HEK293 (cell line): Measurements from ENCODE around the gene SHISA9.

ENCODE experiments used
- CTCF ChIA-PET: fragments of 350-600 bp; formaldehyde crosslinking; extraction: SDS; loops from one replicate; lab custom pipeline; 2021; ENCODE audit warnings: antibody characterized with exemption; lab: Yijun Ruan, JAX
- POLR2A ChIA-PET: fragments of 300-600 bp; formaldehyde crosslinking; extraction: SDS; loops from one replicate; lab custom pipeline; 2020; ENCODE audit warnings: antibody characterized with exemption, inconsistent platforms; lab: Yijun Ruan, JAX
- H3K27ac ChIP-seq: fragments of 200-500 bp; sonication (Bioruptor generic); 2 replicates; pipeline ENCODE4 v1.5.1; 2014; ENCODE audit warnings: low read depth, low read length, control low read depth, inconsistent platforms; ENCODE audit errors: extremely low read depth
- H3K36me3 ChIP-seq, 2 experiments: fragments of 200-500 bp in 1 of 2; sonication (Bioruptor generic) in 1 of 2; 1 replicate in 1 of 2; 2 replicates in 1 of 2; pipeline ENCODE4 v1.5.1; 2014 to 2017; ENCODE audit warnings: inconsistent platforms in 2 of 2, low read length in 2 of 2; ENCODE audit not compliant: control insufficient read depth in 2 of 2, insufficient read depth in 1 of 2
- H3K4me1 ChIP-seq: fragments of 200-500 bp; sonication (Bioruptor generic); 2 replicates; pipeline ENCODE4 v1.5.1; 2014; ENCODE audit warnings: mild to moderate bottlenecking, low read length, inconsistent platforms; ENCODE audit not compliant: control insufficient read depth, insufficient read depth
- H3K4me3 ChIP-seq: 2 replicates; pipeline ENCODE4 v1.5.1; 2011; ENCODE audit warnings: low read depth, mild to moderate bottlenecking, control low read depth, low read length, moderate library complexity
- H3K9me3 ChIP-seq: fragments of 200-500 bp; sonication (Bioruptor generic); 2 replicates; pipeline ENCODE4 v1.5.1; 2014; ENCODE audit warnings: low read depth, low read length, inconsistent platforms; ENCODE audit not compliant: control insufficient read depth, insufficient read depth
- GLIS1 ChIP-seq: fragments of 450-650 bp; formaldehyde crosslinking; IDR thresholded peaks from 2 replicates; pipeline ENCODE4 v1.5.1; 2016; ENCODE audit warnings: missing biosample characterization, missing genetic modification characterization
- MYNN ChIP-seq: fragments of 450-650 bp; formaldehyde crosslinking; IDR thresholded peaks from 2 replicates; pipeline ENCODE4 v1.5.1; 2016; ENCODE audit warnings: missing biosample characterization, missing genetic modification characterization, borderline replicate concordance
- PRDM2 ChIP-seq: fragments of 450-650 bp; formaldehyde crosslinking; IDR thresholded peaks from 2 replicates; pipeline ENCODE4 v1.5.1; 2016; ENCODE audit warnings: missing biosample characterization, missing genetic modification characterization, borderline replicate concordance
- SALL2 ChIP-seq: fragments of 450-650 bp; formaldehyde crosslinking; IDR thresholded peaks from 2 replicates; pipeline ENCODE4 v1.5.0; 2017; ENCODE audit warnings: missing biosample characterization, mild to moderate bottlenecking, missing genetic modification characterization, borderline replicate concordance
- YY1 ChIP-seq: fragments of 450-650 bp; formaldehyde crosslinking; IDR thresholded peaks from 2 replicates; pipeline ENCODE4 v1.5.1; 2018; ENCODE audit warnings: missing biosample characterization, missing genetic modification characterization
- YY2 ChIP-seq: fragments of 450-650 bp; formaldehyde crosslinking; IDR thresholded peaks from 2 replicates; pipeline ENCODE4 v1.5.1; 2016; ENCODE audit warnings: missing biosample characterization, missing genetic modification characterization
- ZBTB20 ChIP-seq: fragments of 450-650 bp; formaldehyde crosslinking; IDR thresholded peaks from 2 replicates; pipeline ENCODE4 v1.5.1; 2016; ENCODE audit warnings: missing biosample characterization, missing genetic modification characterization
- ZBTB44 ChIP-seq: fragments of 450-650 bp; IDR thresholded peaks from 2 replicates; pipeline ENCODE4 v1.5.1; 2018; ENCODE audit warnings: missing biosample characterization, mild to moderate bottlenecking, missing genetic modification characterization
- ZBTB7A ChIP-seq: fragments of 450-650 bp; formaldehyde crosslinking; IDR thresholded peaks from 2 replicates; pipeline ENCODE4 v1.5.1; 2016; ENCODE audit warnings: low read depth, missing biosample characterization, missing genetic modification characterization
- ZNF133 ChIP-seq: fragments of 450-650 bp; formaldehyde crosslinking; IDR thresholded peaks from 2 replicates; pipeline ENCODE4 v1.5.1; 2016; ENCODE audit warnings: missing biosample characterization, missing genetic modification characterization
- ZNF138 ChIP-seq: fragments of 450-650 bp; formaldehyde crosslinking; IDR thresholded peaks from 2 replicates; pipeline ENCODE4 v1.5.1; 2016; ENCODE audit warnings: missing biosample characterization, missing genetic modification characterization, borderline replicate concordance
- ZNF140 ChIP-seq: fragments of 450-650 bp; formaldehyde crosslinking; IDR thresholded peaks from 2 replicates; pipeline ENCODE4 v1.5.1; 2016; ENCODE audit warnings: missing biosample characterization, missing genetic modification characterization
- ZNF146 ChIP-seq: fragments of 450-650 bp; formaldehyde crosslinking; IDR thresholded peaks from 2 replicates; pipeline ENCODE4 v1.5.1; 2016; ENCODE audit warnings: missing biosample characterization, missing genetic modification characterization
- ZNF16 ChIP-seq: fragments of 450-650 bp; formaldehyde crosslinking; IDR thresholded peaks from 2 replicates; pipeline ENCODE4 v1.5.1; 2016; ENCODE audit warnings: low read depth, missing biosample characterization, missing genetic modification characterization
- ZNF19 ChIP-seq: fragments of 450-650 bp; formaldehyde crosslinking; IDR thresholded peaks from 2 replicates; pipeline ENCODE4; 2016; ENCODE audit warnings: missing biosample characterization, missing genetic modification characterization, low read depth
- ZNF202 ChIP-seq: fragments of 450-650 bp; formaldehyde crosslinking; IDR thresholded peaks from 2 replicates; pipeline ENCODE4 v1.5.1; 2016; ENCODE audit warnings: missing biosample characterization, missing genetic modification characterization, borderline replicate concordance
- ZNF214 ChIP-seq: fragments of 450-650 bp; formaldehyde crosslinking; IDR thresholded peaks from 2 replicates; pipeline ENCODE4 v1.5.1; 2017; ENCODE audit warnings: missing biosample characterization, mild to moderate bottlenecking, missing genetic modification characterization, borderline replicate concordance
- ZNF23 ChIP-seq: fragments of 450-650 bp; formaldehyde crosslinking; IDR thresholded peaks from 2 replicates; pipeline ENCODE4 v1.5.1; 2016; ENCODE audit warnings: missing biosample characterization, missing genetic modification characterization, borderline replicate concordance
- ZNF24 ChIP-seq: fragments of 450-650 bp; formaldehyde crosslinking; IDR thresholded peaks from 2 replicates; pipeline ENCODE4 v1.5.1; 2016; ENCODE audit warnings: missing biosample characterization, missing genetic modification characterization
- ZNF248 ChIP-seq: fragments of 450-650 bp; formaldehyde crosslinking; IDR thresholded peaks from 2 replicates; pipeline ENCODE4 v1.5.1; 2017; ENCODE audit warnings: missing biosample characterization, missing genetic modification characterization
- ZNF266 ChIP-seq: fragments of 450-650 bp; formaldehyde crosslinking; IDR thresholded peaks from 2 replicates; pipeline ENCODE4 v1.5.1; 2016; ENCODE audit warnings: missing biosample characterization, missing genetic modification characterization, low read depth
- ZNF324 ChIP-seq: fragments of 450-650 bp; formaldehyde crosslinking; IDR thresholded peaks from 2 replicates; pipeline ENCODE4 v1.5.1; 2016; ENCODE audit warnings: missing biosample characterization, missing genetic modification characterization
- ZNF350 ChIP-seq: fragments of 450-650 bp; formaldehyde crosslinking; IDR thresholded peaks from 2 replicates; pipeline ENCODE4 v1.5.0; 2017; ENCODE audit warnings: missing biosample characterization, mild to moderate bottlenecking, missing genetic modification characterization
- ZNF548 ChIP-seq: fragments of 450-650 bp; formaldehyde crosslinking; IDR thresholded peaks from 2 replicates; pipeline ENCODE4 v1.5.1; 2016; ENCODE audit warnings: missing biosample characterization, missing genetic modification characterization
- ZNF654 ChIP-seq: fragments of 450-650 bp; formaldehyde crosslinking; IDR thresholded peaks from 2 replicates; pipeline ENCODE4 v1.5.1; 2016; ENCODE audit warnings: low read depth, missing biosample characterization, missing genetic modification characterization
- ZNF660 ChIP-seq: fragments of 450-650 bp; IDR thresholded peaks from 2 replicates; pipeline ENCODE4 v1.5.1; 2018; ENCODE audit warnings: missing biosample characterization, mild to moderate bottlenecking, missing genetic modification characterization
- ZNF76 ChIP-seq: fragments of 450-650 bp; formaldehyde crosslinking; IDR thresholded peaks from 2 replicates; pipeline ENCODE4; 2016; ENCODE audit warnings: low read depth, missing biosample characterization, missing genetic modification characterization, borderline replicate concordance
- ZSCAN23 ChIP-seq: fragments of 450-650 bp; formaldehyde crosslinking; IDR thresholded peaks from 2 replicates; pipeline ENCODE4 v1.5.1; 2016; ENCODE audit warnings: missing biosample characterization, missing genetic modification characterization
- TF ChIP-seq, protein P1 (sequence below): fragments of 450-650 bp; formaldehyde crosslinking; IDR thresholded peaks from 2 replicates; pipeline ENCODE4 v1.5.1; 2016; ENCODE audit warnings: missing biosample characterization, missing genetic modification characterization
- TF ChIP-seq, protein P2 (sequence below): fragments of 450-650 bp; formaldehyde crosslinking; IDR thresholded peaks from 2 replicates; pipeline ENCODE4 v1.5.1; 2016; ENCODE audit warnings: missing biosample characterization, missing genetic modification characterization

Gene SHISA9

DNA sequence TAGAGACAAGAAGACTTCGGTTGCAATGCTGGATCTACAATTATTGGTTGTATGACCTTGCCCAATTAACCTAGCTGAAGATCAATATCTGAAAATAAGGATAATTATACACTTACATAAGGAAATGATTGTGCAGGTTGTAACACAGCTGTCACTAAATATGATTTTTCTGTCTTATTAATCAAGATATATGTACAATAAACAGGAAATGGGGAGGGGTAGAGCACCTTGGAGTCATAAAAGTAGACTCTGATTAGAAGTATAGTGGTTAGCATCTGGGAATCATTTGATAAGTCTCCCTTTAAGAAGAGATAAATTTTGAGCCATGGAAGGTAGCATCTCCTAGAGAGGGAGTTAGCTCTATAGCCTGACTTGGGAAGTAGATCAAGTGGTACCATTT, 369.2 kb downstream of the SHISA9 start:
- Histone ChIP-seq H3K9me3 (no peaks in the 10 kb centered on the region), H3K4me1 (no peaks in the 10 kb centered on the region), H3K4me3 (no peak overlapping the region), H3K36me3 (no peaks in the 10 kb centered on the region), H3K27ac (no peak overlapping the region)
- ChIA-PET POLR2A (no interaction called here), CTCF (interaction anchor here (0.6 kb wide), 1 partner anchor 603 kb away, joined by 3 read pairs; no protein-coding TSS in a partner anchor)
- TF ChIP-seq ZSCAN23 (tag by site-specific recombination): no peak
- TF ChIP-seq GLIS1 (tag by site-specific recombination): no peak
- no peak for TF ChIP-seq ZNF248
- no peak for TF ChIP-seq ZNF654
- TF ChIP-seq ZNF23 (tag by site-specific recombination): no peak
- TF ChIP-seq MYNN: no peak
- no peak for TF ChIP-seq ZNF19
- no peak for TF ChIP-seq ZNF660 (tag by site-specific recombination)
- TF ChIP-seq ZNF138: no peak
- no peak for TF ChIP-seq ZNF76
- no peak for TF ChIP-seq YY1 (tag by site-specific recombination)
- TF ChIP-seq PRDM2 (tag by site-specific recombination): no peak
- no peak for TF ChIP-seq YY2 (tag by site-specific recombination)
- TF ChIP-seq SALL2: no peak
- no peak for TF ChIP-seq ZNF133 (tag by site-specific recombination)
- TF ChIP-seq, protein P1, sequence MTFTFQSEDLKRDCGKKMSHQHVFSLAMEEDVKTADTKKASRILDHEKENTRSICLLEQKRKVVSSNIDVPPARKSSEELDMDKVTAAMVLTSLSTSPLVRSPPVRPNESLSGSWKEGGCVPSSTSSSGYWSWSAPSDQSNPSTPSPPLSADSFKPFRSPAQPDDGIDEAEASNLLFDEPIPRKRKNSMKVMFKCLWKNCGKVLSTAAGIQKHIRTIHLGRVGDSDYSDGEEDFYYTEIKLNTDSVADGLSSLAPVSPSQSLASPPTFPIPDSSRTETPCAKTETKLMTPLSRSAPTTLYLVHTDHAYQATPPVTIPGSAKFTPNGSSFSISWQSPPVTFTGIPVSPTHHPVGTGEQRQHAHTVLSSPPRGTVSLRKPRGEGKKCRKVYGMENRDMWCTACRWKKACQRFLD (tag by site-specific recombination): no peak
- TF ChIP-seq, protein P2, sequence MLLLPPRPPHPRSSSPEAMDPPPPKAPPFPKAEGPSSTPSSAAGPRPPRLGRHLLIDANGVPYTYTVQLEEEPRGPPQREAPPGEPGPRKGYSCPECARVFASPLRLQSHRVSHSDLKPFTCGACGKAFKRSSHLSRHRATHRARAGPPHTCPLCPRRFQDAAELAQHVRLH (tag by site-specific recombination): no peak
- no peak for TF ChIP-seq ZNF16

GRCh38 chr16:13289515-13289914, 388.1 kb downstream of the SHISA9 start:
- no peaks in the 10 kb centered on the region for H3K4me1 ChIP-seq
- H3K27ac ChIP-seq: no peak overlapping the region
- H3K4me3 ChIP-seq: no peak overlapping the region
- ChIA-PET CTCF (no interaction called here), POLR2A (no interaction called here)
- H3K36me3 ChIP-seq: no peaks in the 10 kb centered on the region
- no peaks in the 10 kb centered on the region for H3K9me3 ChIP-seq
- TF ChIP-seq ZNF266 (tag by site-specific recombination): no peak
- TF ChIP-seq ZNF24: no peak
- no peak for TF ChIP-seq ZNF146 (tag by site-specific recombination)
- TF ChIP-seq ZNF140 (tag by site-specific recombination): no peak
- TF ChIP-seq ZNF350: no peak
- no peak for TF ChIP-seq ZBTB20
- TF ChIP-seq ZNF548 (tag by site-specific recombination): no peak
- TF ChIP-seq ZNF324 (tag by site-specific recombination): no peak
- TF ChIP-seq GLIS1 (tag by site-specific recombination): no peak
- no peak for TF ChIP-seq ZNF202 (tag by site-specific recombination)
- no peak for TF ChIP-seq ZBTB44 (tag by site-specific recombination)
- TF ChIP-seq ZNF248: no peak
- TF ChIP-seq ZNF214 (tag by site-specific recombination): no peak
- TF ChIP-seq ZBTB7A (tag by site-specific recombination): no peak
